Body of pancreas (tissue), 4 donors: ENCODE measurements around the gene CLEC18B.
"Not testable (repeated sequence)": the region's sequence is repeated elsewhere in the genome, so short reads cannot be mapped to it uniquely, and the experiment has no call there.

Experiments used
- CTCF ChIP-seq, 7 experiments: fragments of 450-650 bp in 4 of 7; fragments of 200-600 bp in 3 of 7; sonication (generic) in 3 of 7; IDR thresholded peaks; one replicate each; pipeline ENCODE4 v1.5.1; 2016 to 2019; ENCODE audit warnings: antibody characterized with exemption in 7 of 7
- POLR2A ChIP-seq, 3 donors: fragments of 450-650 bp; IDR thresholded peaks; one replicate each; pipeline ENCODE4 v1.6.1; 2016; ENCODE audit warnings: antibody characterized with exemption in 3 of 3, mild to moderate bottlenecking in 2 of 3

DNA sequence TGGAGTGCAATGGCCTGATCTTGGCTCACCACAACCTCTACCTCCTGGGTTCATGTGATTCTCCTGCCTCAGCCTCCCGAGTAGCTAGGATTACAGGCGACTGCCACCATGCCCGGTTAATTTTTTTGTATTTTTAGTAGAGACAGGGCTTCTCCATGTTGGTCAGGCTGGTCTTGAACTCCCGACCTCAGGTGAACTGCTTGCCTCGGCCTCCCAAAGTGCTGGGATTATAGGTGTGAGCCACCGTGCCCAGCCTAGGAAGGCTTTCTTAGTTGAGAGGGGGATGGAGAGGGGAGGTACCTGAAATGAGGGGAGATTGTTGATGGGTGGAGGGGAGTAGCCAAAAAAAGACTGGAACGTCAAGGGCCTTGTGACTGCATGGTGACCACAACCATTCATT, 7.4 kb downstream of the CLEC18B start:
- not testable (repeated sequence) for TF ChIP-seq CTCF, POLR2A (IDR thresholded peaks at IDR 0.05)
